Endothelial cell of umbilical vein (primary cell): Measurements from ENCODE around the gene SLC44A4. TPM values are rescaled to one million over a fixed set of nuclear protein-coding genes. Genes with fewer than 3 reads are reported as not detected.

Experiments used
- BruUV-seq: library from RNA; stranded (reverse); fragments of 400-500 nt; replicated peaks from 2 replicates; lab custom pipeline; 2021; lab: Mats Ljungman, UMichigan
- CTCF ChIA-PET: fragments of 300-600, 350-600 bp; sonication (Branson Sonifier 250); formaldehyde crosslinking; loops from one replicate; lab custom pipeline; 2021; ENCODE audit warnings: antibody characterized with exemption, inconsistent platforms; lab: Charles Lee
- POLR2A ChIA-PET: fragments of 300-600, 350-600 bp; sonication (Branson Sonifier 250); formaldehyde crosslinking; loops from one replicate; lab custom pipeline; 2021; ENCODE audit warnings: antibody characterized with exemption, inconsistent platforms; lab: Charles Lee
- DNase-seq: peaks from one replicate; pipeline ENCODE4 v3.0.0-alpha.2; 2011; ENCODE audit warnings: low read depth, low spot score
- FAIRE-seq: peaks from 2 replicates; lab custom pipeline; 2011; peaks lifted over from hg19 to GRCh38; lab: Jason Lieb, UNC
- H2AFZ ChIP-seq: 2 replicates; pipeline ENCODE4 v1.6.0; 2012; ENCODE audit warnings: low read depth, low read length, control low read depth, inconsistent platforms
- H3K27ac ChIP-seq: 2 replicates; pipeline ENCODE4 v1.5.1; 2011; ENCODE audit warnings: low read depth, mild to moderate bottlenecking, control low read depth, low read length, moderate library complexity; ENCODE audit not compliant: insufficient read depth
- H3K27me3 ChIP-seq, 2 experiments: 2 replicates each; pipeline versions ENCODE4 v1.6.0 to v1.6.1; 2011; ENCODE audit warnings: low read length in 2 of 2, mixed read lengths in 1 of 2; ENCODE audit not compliant: control insufficient read depth in 2 of 2, insufficient read depth in 2 of 2
- H3K36me3 ChIP-seq, 2 experiments: 2 replicates in 1 of 2; 3 replicates in 1 of 2; pipeline ENCODE4 v1.5.1; 2011; ENCODE audit warnings: low read length in 2 of 2, mild to moderate bottlenecking in 1 of 2, moderate library complexity in 1 of 2; ENCODE audit not compliant: control insufficient read depth in 2 of 2, insufficient read depth in 2 of 2; ENCODE audit errors: extremely low read depth in 1 of 2
- H3K4me1 ChIP-seq: 3 replicates; pipeline ENCODE4 v1.5.1; 2011; ENCODE audit warnings: mild to moderate bottlenecking, low read length; ENCODE audit not compliant: control insufficient read depth, insufficient read depth; ENCODE audit errors: extremely low read depth
- H3K4me2 ChIP-seq: 2 replicates; pipeline ENCODE4 v1.6.1; 2011; ENCODE audit warnings: low read length, control low read depth, mixed read lengths; ENCODE audit not compliant: insufficient read depth
- H3K4me3 ChIP-seq, 3 experiments: fragments of 200-600 bp in 1 of 3; sonication (generic), shearing (Covaris generic) in 1 of 3; replicated peaks in 1 of 3; 2 replicates each; pipeline ENCODE4 v1.5.1; 2011 to 2016; ENCODE audit warnings: control low read depth in 3 of 3, low read length in 3 of 3, mild to moderate bottlenecking in 2 of 3, inconsistent platforms in 1 of 3, low read depth in 1 of 3, moderate library complexity in 1 of 3; ENCODE audit not compliant: insufficient read depth in 1 of 3
- H3K79me2 ChIP-seq: 2 replicates; pipeline ENCODE4 v1.6.0; 2012; ENCODE audit warnings: low read length, inconsistent platforms; ENCODE audit not compliant: control insufficient read depth, insufficient read depth
- H3K9ac ChIP-seq: replicated peaks from 2 replicates; pipeline ENCODE3; 2011; ENCODE audit warnings: low read length, control low read depth; ENCODE audit not compliant: insufficient read depth; ENCODE audit errors: extremely low read depth
- H3K9me1 ChIP-seq: replicated peaks from 3 replicates; pipeline ENCODE4 v1.6.0; 2011; ENCODE audit warnings: mild to moderate bottlenecking, low read length; ENCODE audit not compliant: control insufficient read depth, insufficient read depth; ENCODE audit errors: extremely low read depth
- H3K9me3 ChIP-seq: replicated peaks from 2 replicates; pipeline ENCODE4 v1.5.1; 2012; ENCODE audit warnings: low read length, inconsistent platforms; ENCODE audit not compliant: control insufficient read depth, insufficient read depth
- H4K20me1 ChIP-seq: replicated peaks from 2 replicates; pipeline ENCODE3; 2011; ENCODE audit warnings: mild to moderate bottlenecking, low read length; ENCODE audit not compliant: control insufficient read depth, insufficient read depth; ENCODE audit errors: extremely low read depth
- CTCF ChIP-seq, 2 donors: IDR thresholded peaks; 1 replicate in 1 of 2; 2 replicates in 1 of 2; pipeline ENCODE4 v1.5.1; 2011; ENCODE audit warnings: low read length in 2 of 2, mild to moderate bottlenecking in 2 of 2, moderate library complexity in 2 of 2, control low read depth in 1 of 2, inconsistent platforms in 1 of 2, low read depth in 1 of 2; ENCODE audit not compliant: insufficient read depth in 1 of 2; ENCODE audit errors: extremely low read depth in 1 of 2
- EZH2 ChIP-seq: IDR thresholded peaks from 2 replicates; pipeline ENCODE4 v1.6.1; 2012; ENCODE audit warnings: borderline replicate concordance, low read depth, mild to moderate bottlenecking, moderate library complexity, low read length, inconsistent platforms; ENCODE audit not compliant: severe bottlenecking
- FOS ChIP-seq: IDR thresholded peaks from 2 replicates; pipeline ENCODE4 v1.6.1; 2011; ENCODE audit warnings: mild to moderate bottlenecking, low read length, moderate library complexity, borderline replicate concordance; ENCODE audit not compliant: insufficient read depth
- GATA2 ChIP-seq: IDR thresholded peaks from 2 replicates; pipeline ENCODE4 v1.7.0; 2011; ENCODE audit warnings: low read depth, mild to moderate bottlenecking, moderate library complexity, mixed read lengths, low read length; ENCODE audit not compliant: insufficient read length, insufficient read depth
- JUN ChIP-seq: IDR thresholded peaks from 2 replicates; pipeline ENCODE4 v1.6.1; 2011; ENCODE audit warnings: borderline replicate concordance, low read depth; ENCODE audit not compliant: insufficient read length, insufficient read depth
- MYC ChIP-seq: IDR thresholded peaks from one replicate; pipeline ENCODE4 v1.6.1; 2011; ENCODE audit warnings: mild to moderate bottlenecking, low read depth, low read length
- POLR2A ChIP-seq: IDR thresholded peaks from 2 replicates; pipeline ENCODE4 v1.6.1; 2012; ENCODE audit warnings: low read depth, mild to moderate bottlenecking, control low read depth, low read length
- POLR2AphosphoS5 ChIP-seq: IDR thresholded peaks from 2 replicates; pipeline ENCODE4 v1.6.1; 2012; ENCODE audit warnings: low read depth, mild to moderate bottlenecking, control low read depth, low read length, moderate library complexity; ENCODE audit not compliant: insufficient read depth
- dilution Hi-C: fragments of 300-500 bp; cut with MboI; formaldehyde crosslinking; loops from one replicate; pipeline ENCODE4 v1.15.0; 2019; ENCODE audit warnings: low sequenced_read_pairs; ENCODE audit not compliant: extremely low pct_ligation_motif_present
- intact Hi-C: fragments of 100-400 bp; cut with micrococcal nuclease; formaldehyde crosslinking; loops from one replicate; pipeline ENCODE4 v1.10.0; 2022
- polyA plus RNA-seq, 4 experiments: library from polyadenylated mRNA; depleted of rRNA in 3 of 4; stranded (reverse) in 3 of 4; unstranded in 1 of 4; fragments of >200 nt; gene quantifications; 2 replicates each; pipeline versions ENCODE4 v1.2.1 to v1.2.3, GENCODE V29; 2011 to 2012; ENCODE audit warnings: missing spikeins in 1 of 4
- total RNA-seq: library from RNA; stranded (reverse); gene quantifications from 2 replicates; pipeline ENCODE4 v1.2.3, GENCODE V29; 2021
- TF ChIP-seq, protein P1 (sequence below): IDR thresholded peaks from 2 replicates; pipeline ENCODE4 v1.6.1; 2011; ENCODE audit not compliant: insufficient read depth, insufficient read length

SLC44A4 gene
- total and polyA plus RNA-seq, 2 donors (not counting 3 experiments of a cell fraction or from before 2014, with no cell fraction given): 0.84 to 1.1 TPM

- H3K4me3 ChIP-seq: no peak overlapping the region
- no peak overlapping the region for H2AFZ ChIP-seq
- no peak overlapping the region for H3K4me2 ChIP-seq
- POLR2A ChIA-PET: no interaction called here
- TF ChIP-seq POLR2AphosphoS5: no peak
- no peak for TF ChIP-seq EZH2
- TF ChIP-seq JUN: no peak
- TF ChIP-seq MYC: no peak
- no peak for TF ChIP-seq GATA2
- TF ChIP-seq FOS: no peak
- TF ChIP-seq, protein P1, sequence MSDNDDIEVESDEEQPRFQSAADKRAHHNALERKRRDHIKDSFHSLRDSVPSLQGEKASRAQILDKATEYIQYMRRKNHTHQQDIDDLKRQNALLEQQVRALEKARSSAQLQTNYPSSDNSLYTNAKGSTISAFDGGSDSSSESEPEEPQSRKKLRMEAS: no peak
- no peak for TF ChIP-seq POLR2A
- no peak for TF ChIP-seq CTCF (IDR thresholded peaks at IDR 0.05; ENCODE audit: extremely low read depth in 1 of 2, insufficient read depth in 1 of 2, low read depth in 1 of 2, low read length in 2 of 2)
- H3K27ac ChIP-seq: no peak overlapping the region
- H3K9me1 ChIP-seq: no peaks in the 10 kb centered on the region
- intact Hi-C loops: no loop called here
- no peak overlapping the region for H3K9ac ChIP-seq
- dilution Hi-C loops: no loop called here
- BruUV-seq: TSS peak; percentile 94
- H3K79me2 ChIP-seq: no peaks in the 10 kb centered on the region
- H3K36me3 ChIP-seq: peaks cover 2 to 39% of the 10 kb centered on the region in 2 experiments
- CTCF ChIA-PET: no interaction called here
- FAIRE-seq (no peak), DNase-seq (no peak)
- H3K4me1 ChIP-seq: peaks cover 6% of the 10 kb centered on the region
- no peaks in the 10 kb centered on the region for H4K20me1 ChIP-seq
- H3K27me3 ChIP-seq: no peaks in the 10 kb centered on the region
- no peaks in the 10 kb centered on the region for H3K9me3 ChIP-seq
Observed at GRCh38 chr6:31879901-31880300, 1.1 kb upstream of the SLC44A4 start.
